Activated naive CD8-positive, alpha-beta T cell treated with anti-CD3 and anti-CD28 coated beads for 36 hours (primary cell): ENCODE measurements around the gene SULF2. TPM values are rescaled to one million over a fixed set of nuclear protein-coding genes. Genes with fewer than 3 reads are reported as not detected.
"Not testable (repeated sequence)": the region's sequence is repeated elsewhere in the genome, so short reads cannot be mapped to it uniquely, and the experiment has no call there.

Experiments
- DNase-seq: peaks from one replicate; pipeline ENCODE4 v3.0.0; 2021
- H3K27ac Mint-ChIP-seq: one replicate; pipeline ENCODE4 v1.8.0; 2022; ENCODE audit warnings: mild to moderate bottlenecking, moderate library complexity, mixed read lengths
- H3K27me3 Mint-ChIP-seq: one replicate; pipeline ENCODE4 v1.8.0; 2022; ENCODE audit warnings: mild to moderate bottlenecking, mixed read lengths
- H3K36me3 Mint-ChIP-seq: one replicate; pipeline ENCODE4 v1.8.0; 2021; ENCODE audit warnings: mild to moderate bottlenecking, mixed read lengths
- H3K4me1 Mint-ChIP-seq: one replicate; pipeline ENCODE4 v1.8.0; 2021; ENCODE audit warnings: mixed read lengths
- H3K4me3 Mint-ChIP-seq: one replicate; pipeline ENCODE4 v1.8.0; 2022; ENCODE audit warnings: mild to moderate bottlenecking, moderate library complexity, mixed read lengths
- H3K9me3 Mint-ChIP-seq: one replicate; pipeline ENCODE4 v1.8.0; 2022; ENCODE audit warnings: mixed read lengths
- total RNA-seq, 2 experiments: library from RNA; stranded (reverse); gene quantifications; one replicate each; pipeline ENCODE4 v1.2.3, GENCODE V29; 2021

SULF2 gene
- total RNA-seq, 2 experiments from 2014 or later: 0.76 to 0.88 TPM

GRCh38 chr20:47814632-47815415 lies 29.5 kb upstream of the SULF2 start:
- peaks cover 23% of the 10 kb centered on the region for H3K27me3 Mint-ChIP-seq
- no peak for DNase-seq

GRCh38 chr20:47810721-47811347 lies 25.6 kb upstream of the SULF2 start:
- H3K9me3 Mint-ChIP-seq: peaks cover 5% of the 10 kb centered on the region
- H3K27ac Mint-ChIP-seq: no peak overlapping the region
- no peak overlapping the region for H3K4me3 Mint-ChIP-seq
- no peaks in the 10 kb centered on the region for H3K4me1 Mint-ChIP-seq
- peaks cover 31% of the 10 kb centered on the region for H3K27me3 Mint-ChIP-seq
- H3K36me3 Mint-ChIP-seq: no peaks in the 10 kb centered on the region
- DNase-seq: no peak

More at GRCh38 chr20:47814632-47815415, 29.5 kb upstream of the SULF2 start:
- H3K4me1 Mint-ChIP-seq: no peaks in the 10 kb centered on the region
- no peak overlapping the region for H3K27ac Mint-ChIP-seq
- H3K9me3 Mint-ChIP-seq: peaks cover 5% of the 10 kb centered on the region
- H3K36me3 Mint-ChIP-seq: no peaks in the 10 kb centered on the region
- H3K4me3 Mint-ChIP-seq: no peak overlapping the region

GRCh38 chr20:47810116-47810677 lies 24.9 kb upstream of the SULF2 start:
- H3K27ac Mint-ChIP-seq: no peak overlapping the region

GRCh38 chr20:47809161-47809960 lies 24.1 kb upstream of the SULF2 start:
- Mint-ChIP-seq H3K4me3 (no peak overlapping the region), H3K9me3 (peaks cover 5% of the 10 kb centered on the region), H3K27me3 (peaks cover 23% of the 10 kb centered on the region), H3K36me3 (no peaks in the 10 kb centered on the region), H3K27ac (no peak overlapping the region), H3K4me1 (no peaks in the 10 kb centered on the region)
- no peak for DNase-seq

More at GRCh38 chr20:47810116-47810677, 24.9 kb upstream of the SULF2 start:
- no peak overlapping the region for H3K4me3 Mint-ChIP-seq
- no peak for DNase-seq
- H3K4me1 Mint-ChIP-seq: no peaks in the 10 kb centered on the region
- no peaks in the 10 kb centered on the region for H3K36me3 Mint-ChIP-seq
- peaks cover 29% of the 10 kb centered on the region for H3K27me3 Mint-ChIP-seq
- H3K9me3 Mint-ChIP-seq: peaks cover 5% of the 10 kb centered on the region

- H3K36me3 Mint-ChIP-seq: no peaks in the 10 kb centered on the region
- no peak overlapping the region for H3K4me3 Mint-ChIP-seq
- no peak for DNase-seq
- no peak overlapping the region for H3K27ac Mint-ChIP-seq
- no peaks in the 10 kb centered on the region for H3K9me3 Mint-ChIP-seq
- no peaks in the 10 kb centered on the region for H3K4me1 Mint-ChIP-seq
- peaks cover 11% of the 10 kb centered on the region for H3K27me3 Mint-ChIP-seq
Measured at GRCh38 chr20:47805951-47806350, 20.7 kb upstream of the SULF2 start.

- not testable (repeated sequence) for H3K9me3 Mint-ChIP-seq, H3K4me3 Mint-ChIP-seq, DNase-seq, H3K27ac Mint-ChIP-seq, H3K27me3 Mint-ChIP-seq, H3K4me1 Mint-ChIP-seq, H3K36me3 Mint-ChIP-seq
Measured at GRCh38 chr20:47804972-47805371, 19.7 kb upstream of the SULF2 start.

- H3K4me1 Mint-ChIP-seq, H3K27ac Mint-ChIP-seq, H3K27me3 Mint-ChIP-seq, DNase-seq, H3K36me3 Mint-ChIP-seq, H3K4me3 Mint-ChIP-seq, H3K9me3 Mint-ChIP-seq: not testable (repeated sequence)
Measured at GRCh38 chr20:47804224-47804825, 19.0 kb upstream of the SULF2 start.

GRCh38 chr20:47802975-47803374 lies 17.7 kb upstream of the SULF2 start:
- peak overlapping the region; percentile 49 for H3K27ac Mint-ChIP-seq
- H3K27me3 Mint-ChIP-seq: peaks cover 8% of the 10 kb centered on the region
- no peak overlapping the region for H3K4me3 Mint-ChIP-seq
- H3K36me3 Mint-ChIP-seq: no peaks in the 10 kb centered on the region
- no peaks in the 10 kb centered on the region for H3K9me3 Mint-ChIP-seq
- no peaks in the 10 kb centered on the region for H3K4me1 Mint-ChIP-seq
- no peak for DNase-seq

- no peak overlapping the region for H3K27ac Mint-ChIP-seq
- peaks cover 7% of the 10 kb centered on the region for H3K27me3 Mint-ChIP-seq
- H3K4me3 Mint-ChIP-seq: no peak overlapping the region
- no peaks in the 10 kb centered on the region for H3K9me3 Mint-ChIP-seq
- no peak for DNase-seq
- no peaks in the 10 kb centered on the region for H3K36me3 Mint-ChIP-seq
- no peaks in the 10 kb centered on the region for H3K4me1 Mint-ChIP-seq
Measured at GRCh38 chr20:47802226-47802920, 17.1 kb upstream of the SULF2 start.

- H3K27ac Mint-ChIP-seq: no peak overlapping the region
- H3K9me3 Mint-ChIP-seq: no peaks in the 10 kb centered on the region
- H3K36me3 Mint-ChIP-seq: no peaks in the 10 kb centered on the region
- no peaks in the 10 kb centered on the region for H3K4me1 Mint-ChIP-seq
- no peak overlapping the region for H3K4me3 Mint-ChIP-seq
- DNase-seq: no peak
- H3K27me3 Mint-ChIP-seq: peaks cover 5% of the 10 kb centered on the region
Measured at GRCh38 chr20:47801759-47802158, 16.5 kb upstream of the SULF2 start.

- no peak overlapping the region for H3K27ac Mint-ChIP-seq
- no peaks in the 10 kb centered on the region for H3K36me3 Mint-ChIP-seq
- no peaks in the 10 kb centered on the region for H3K4me1 Mint-ChIP-seq
- H3K27me3 Mint-ChIP-seq: peaks cover under 1% of the 10 kb centered on the region
- H3K4me3 Mint-ChIP-seq: no peak overlapping the region
- no peak for DNase-seq
- no peaks in the 10 kb centered on the region for H3K9me3 Mint-ChIP-seq
Measured at GRCh38 chr20:47801079-47801478, 15.8 kb upstream of the SULF2 start.

GRCh38 chr20:47800623-47801022 lies 15.3 kb upstream of the SULF2 start:
- Mint-ChIP-seq H3K36me3 (no peaks in the 10 kb centered on the region), H3K9me3 (no peaks in the 10 kb centered on the region), H3K27me3 (no peaks in the 10 kb centered on the region), H3K27ac (no peak overlapping the region), H3K4me3 (no peak overlapping the region), H3K4me1 (no peaks in the 10 kb centered on the region)
- DNase-seq: no peak

- no peaks in the 10 kb centered on the region for H3K9me3 Mint-ChIP-seq
- no peaks in the 10 kb centered on the region for H3K36me3 Mint-ChIP-seq
- H3K4me1 Mint-ChIP-seq: no peaks in the 10 kb centered on the region
- no peak for DNase-seq
- H3K27me3 Mint-ChIP-seq: no peaks in the 10 kb centered on the region
- H3K27ac Mint-ChIP-seq: no peak overlapping the region
- no peak overlapping the region for H3K4me3 Mint-ChIP-seq
Measured at GRCh38 chr20:47799116-47799715, 13.9 kb upstream of the SULF2 start.

- H3K9me3 Mint-ChIP-seq: no peaks in the 10 kb centered on the region
- H3K36me3 Mint-ChIP-seq: no peaks in the 10 kb centered on the region
- H3K27ac Mint-ChIP-seq: no peak overlapping the region
- H3K4me3 Mint-ChIP-seq: no peak overlapping the region
- H3K4me1 Mint-ChIP-seq: no peaks in the 10 kb centered on the region
- no peaks in the 10 kb centered on the region for H3K27me3 Mint-ChIP-seq
- DNase-seq: no peak
Measured at GRCh38 chr20:47796971-47797370, 11.7 kb upstream of the SULF2 start.
